Body of pancreas (tissue), 4 donors: ENCODE data around the gene ST6GALNAC3.

Source experiments
- CTCF ChIP-seq, 7 experiments: fragments of 450-650 bp in 4 of 7; fragments of 200-600 bp in 3 of 7; sonication (generic) in 3 of 7; IDR thresholded peaks; one replicate each; pipeline ENCODE4 v1.5.1; 2016 to 2019; ENCODE audit warnings: antibody characterized with exemption in 7 of 7
- POLR2A ChIP-seq, 3 donors: fragments of 450-650 bp; IDR thresholded peaks; one replicate each; pipeline ENCODE4 v1.6.1; 2016; ENCODE audit warnings: antibody characterized with exemption in 3 of 3, mild to moderate bottlenecking in 2 of 3

DNA sequence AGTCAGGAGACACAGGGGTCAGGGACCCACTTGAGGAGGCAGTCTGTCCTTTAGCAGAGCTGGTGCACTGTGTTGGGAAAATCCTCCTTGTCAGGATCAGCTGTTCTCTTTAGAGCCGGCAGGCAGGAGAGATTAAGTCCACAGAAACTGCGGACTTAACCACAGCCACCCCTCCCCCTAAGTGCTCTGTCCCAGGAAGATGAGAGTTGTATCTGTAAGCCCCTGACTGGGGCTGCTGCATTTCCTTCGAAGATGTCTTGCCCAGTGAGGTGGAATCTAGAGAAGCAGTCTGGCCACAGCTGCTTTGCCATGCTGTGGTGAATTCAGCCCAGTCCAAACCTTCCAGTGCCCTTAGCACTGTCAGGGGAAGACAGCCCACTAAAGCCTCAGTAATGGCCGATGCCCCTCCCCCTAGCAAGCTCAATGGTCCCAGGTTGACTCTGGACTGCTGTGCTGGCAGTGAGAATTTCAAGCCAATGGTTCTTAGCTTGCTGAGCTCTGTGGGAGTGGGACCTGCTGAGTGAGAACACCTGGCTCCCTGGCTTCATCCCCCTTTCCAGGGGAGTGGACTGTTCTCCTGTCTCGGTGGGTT, 172.8 kb downstream of the ST6GALNAC3 start:
- TF ChIP-seq CTCF (IDR thresholded peaks at IDR 0.05) (no peak), POLR2A (IDR thresholded peaks at IDR 0.05) (no peak)
